LNCaP clone FGC (cell line): Measurements from ENCODE around the gene TBC1D14.

Experiments
- DNase-seq: peaks from one replicate; pipeline ENCODE4 v3.0.0-alpha.2; 2011; ENCODE audit warnings: low read depth
- H3K4me3 ChIP-seq: 2 replicates; pipeline ENCODE4 v1.5.1; 2011; ENCODE audit warnings: mild to moderate bottlenecking, low read depth, low read length, control low read depth
- CTCF ChIP-seq: IDR thresholded peaks from 2 replicates; pipeline ENCODE4 v1.5.1; 2012; ENCODE audit warnings: mild to moderate bottlenecking; ENCODE audit not compliant: control insufficient read depth, insufficient read depth; ENCODE audit errors: extremely low read depth

TBC1D14 gene

DNA sequence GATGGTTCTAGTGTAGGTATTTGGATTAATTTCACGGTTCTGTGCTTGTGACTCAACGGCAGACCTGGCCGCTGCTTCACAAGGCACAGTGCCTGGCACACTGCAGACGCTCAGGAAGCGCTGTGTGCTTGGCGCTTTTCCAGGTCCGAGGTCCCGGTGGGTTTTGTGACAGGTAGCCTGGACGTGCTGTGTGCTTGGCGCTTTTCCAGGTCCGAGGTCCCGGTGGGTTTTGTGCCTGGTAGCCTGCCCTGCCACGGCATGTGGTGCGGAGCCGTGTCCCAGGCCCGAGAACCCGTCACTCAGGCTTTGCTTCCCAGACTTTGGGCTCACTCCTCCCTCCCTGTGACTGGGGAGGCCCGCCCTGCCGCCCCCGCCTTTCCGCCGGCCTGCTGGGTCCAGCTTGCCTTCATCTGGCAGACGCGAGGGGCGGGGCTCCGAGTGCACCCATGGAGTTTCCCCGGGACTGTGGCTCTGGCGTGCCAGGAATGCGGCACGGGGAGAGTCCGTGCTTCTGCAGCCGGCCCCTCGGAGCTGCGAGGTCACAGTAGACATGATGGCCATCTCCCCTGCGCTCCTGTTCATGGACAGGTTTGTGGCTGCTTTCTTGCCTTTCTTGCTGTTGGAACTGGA, 44.2 kb downstream of the TBC1D14 start:
- no peak for TF ChIP-seq CTCF
- no peak overlapping the region for H3K4me3 ChIP-seq
- no peak for DNase-seq

- TF ChIP-seq CTCF: no peak
- H3K4me3 ChIP-seq: peak overlapping the region; percentile 2; the same call in 1 of the 2 replicates
- DNase-seq: peak; percentile 83
Observed at GRCh38 chr4:6955261-6955911, 45.8 kb downstream of the TBC1D14 start.

GRCh38 chr4:6956087-6956433, 46.4 kb downstream of the TBC1D14 start:
- DNase-seq: no peak
- no peak overlapping the region for H3K4me3 ChIP-seq
- no peak for TF ChIP-seq CTCF

DNA sequence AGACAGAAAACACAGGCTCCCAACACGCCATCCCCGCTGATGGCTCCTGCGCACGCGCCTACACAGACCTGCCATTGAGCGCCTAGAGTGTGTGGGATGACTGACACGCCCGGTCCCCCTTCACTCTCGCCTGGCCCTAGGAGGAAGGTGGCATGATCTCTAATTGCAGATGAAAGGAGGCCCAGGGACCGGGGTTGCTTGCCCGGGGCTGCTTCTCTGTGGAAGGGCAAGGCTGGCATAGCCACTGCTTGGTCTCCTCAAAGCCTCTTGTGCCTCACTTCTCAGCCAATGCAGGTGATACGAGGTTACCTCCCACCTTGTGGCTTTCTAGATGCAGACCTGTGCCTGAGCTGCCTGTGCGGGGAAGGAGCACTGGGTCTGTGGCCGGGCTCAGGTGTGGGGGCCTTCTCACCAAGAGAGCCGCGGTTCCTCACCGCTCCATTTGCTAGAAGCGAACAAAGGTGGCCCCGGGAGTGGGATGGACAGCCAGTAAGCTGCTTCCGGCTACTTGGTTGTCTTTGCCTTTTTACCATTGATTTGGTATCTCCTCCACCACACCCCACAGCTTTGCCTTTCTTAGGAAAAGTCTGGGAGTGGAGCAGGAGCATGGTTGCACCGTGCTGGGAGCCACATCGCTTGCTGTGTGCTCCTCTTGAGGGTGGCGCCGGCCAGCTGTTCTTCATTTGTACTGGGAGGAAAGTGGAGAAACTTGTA, 47.0 kb downstream of the TBC1D14 start:
- H3K4me3 ChIP-seq: no peak overlapping the region
- no peak for DNase-seq
- TF ChIP-seq CTCF: no peak

- no peak for TF ChIP-seq CTCF
- peak; percentile 98 for DNase-seq
Observed at GRCh38 chr4:6957148-6957520, 47.5 kb downstream of the TBC1D14 start.

DNA sequence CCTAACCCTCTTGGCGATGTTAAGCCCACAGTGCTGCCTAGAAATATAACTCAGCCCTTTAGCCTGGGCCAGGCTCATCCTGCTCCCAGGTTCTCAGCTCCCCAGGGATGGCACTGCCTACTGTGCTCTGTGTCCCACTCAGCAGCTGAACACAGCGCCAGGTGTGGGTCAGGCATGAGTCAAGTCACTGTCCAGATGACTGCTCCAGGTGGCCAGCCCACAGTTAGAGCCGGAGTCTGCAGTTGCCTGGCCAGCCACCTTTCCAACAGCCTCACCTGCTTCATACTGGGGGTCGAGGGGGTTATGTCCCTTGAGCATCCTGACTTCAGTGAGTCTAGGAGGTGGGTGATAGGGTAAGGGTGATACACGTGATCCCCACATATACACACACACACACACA, 48.4 kb downstream of the TBC1D14 start:
- no peak for DNase-seq
- TF ChIP-seq CTCF: no peak
- H3K4me3 ChIP-seq: no peak overlapping the region

More at GRCh38 chr4:6957148-6957520, 47.5 kb downstream of the TBC1D14 start:
- H3K4me3 ChIP-seq: no peak overlapping the region
